Memory B cell (primary cell): ENCODE data around the gene TMPRSS6.

Source experiments
- ATAC-seq: fragments of 150-1000 bp; cut with Tn5 transposase; 2 replicates; pipeline ENCODE4 v1.10.0; 2021; ENCODE audit warnings: low read depth, mild to moderate bottlenecking, moderate library complexity
- DNase-seq, 2 donors: peaks; one replicate each; pipeline ENCODE4 v3.0.0; 2022; ENCODE audit warnings: low spot score in 2 of 2
- H3K27ac Mint-ChIP-seq: one replicate; pipeline ENCODE4 v1.8.0; 2022; ENCODE audit warnings: mild to moderate bottlenecking, moderate library complexity, mixed read lengths
- H3K27me3 Mint-ChIP-seq: one replicate; pipeline ENCODE4 v1.8.0; 2022; ENCODE audit warnings: mixed read lengths
- H3K36me3 Mint-ChIP-seq: one replicate; pipeline ENCODE4 v1.8.0; 2022; ENCODE audit warnings: mild to moderate bottlenecking, mixed read lengths
- H3K4me1 Mint-ChIP-seq: one replicate; pipeline ENCODE4 v1.8.0; 2022; ENCODE audit warnings: mixed read lengths
- H3K4me3 Mint-ChIP-seq: one replicate; pipeline ENCODE4 v1.8.0; 2022; ENCODE audit warnings: mild to moderate bottlenecking, moderate library complexity, mixed read lengths
- H3K9me3 Mint-ChIP-seq: one replicate; pipeline ENCODE4 v1.8.0; 2022; ENCODE audit warnings: mixed read lengths

The TMPRSS6 gene

DNA sequence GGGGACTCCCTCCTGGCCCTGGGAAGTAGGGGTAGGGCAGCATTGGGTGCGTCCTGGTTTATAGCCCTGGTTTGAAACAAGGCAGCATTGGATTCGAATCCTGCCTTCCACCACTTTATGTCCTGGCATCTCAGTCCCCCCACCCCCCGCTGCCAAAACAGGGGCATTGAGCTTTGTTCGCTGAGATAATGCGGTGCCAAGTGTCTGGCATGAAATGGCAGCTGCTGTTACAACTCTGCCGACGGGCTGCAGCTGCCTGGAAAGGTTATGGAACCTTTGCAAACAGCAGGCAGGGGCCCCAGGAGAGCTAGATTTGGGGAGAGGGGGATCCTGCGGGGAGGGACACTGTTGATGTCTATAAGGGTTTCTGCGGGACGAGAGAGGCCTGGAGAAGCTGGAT, 92.2 kb downstream of the TMPRSS6 start:
- H3K9me3 Mint-ChIP-seq, result no peaks in the 10 kb centered on the region
- no peak for ATAC-seq
- no peaks in the 10 kb centered on the region for H3K36me3 Mint-ChIP-seq
- no peak overlapping the region for H3K4me3 Mint-ChIP-seq
- no peak for DNase-seq
- H3K4me1 Mint-ChIP-seq, result peaks cover 7% of the 10 kb centered on the region
- H3K27ac Mint-ChIP-seq, result no peak overlapping the region
- peaks cover 1% of the 10 kb centered on the region for H3K27me3 Mint-ChIP-seq

DNA sequence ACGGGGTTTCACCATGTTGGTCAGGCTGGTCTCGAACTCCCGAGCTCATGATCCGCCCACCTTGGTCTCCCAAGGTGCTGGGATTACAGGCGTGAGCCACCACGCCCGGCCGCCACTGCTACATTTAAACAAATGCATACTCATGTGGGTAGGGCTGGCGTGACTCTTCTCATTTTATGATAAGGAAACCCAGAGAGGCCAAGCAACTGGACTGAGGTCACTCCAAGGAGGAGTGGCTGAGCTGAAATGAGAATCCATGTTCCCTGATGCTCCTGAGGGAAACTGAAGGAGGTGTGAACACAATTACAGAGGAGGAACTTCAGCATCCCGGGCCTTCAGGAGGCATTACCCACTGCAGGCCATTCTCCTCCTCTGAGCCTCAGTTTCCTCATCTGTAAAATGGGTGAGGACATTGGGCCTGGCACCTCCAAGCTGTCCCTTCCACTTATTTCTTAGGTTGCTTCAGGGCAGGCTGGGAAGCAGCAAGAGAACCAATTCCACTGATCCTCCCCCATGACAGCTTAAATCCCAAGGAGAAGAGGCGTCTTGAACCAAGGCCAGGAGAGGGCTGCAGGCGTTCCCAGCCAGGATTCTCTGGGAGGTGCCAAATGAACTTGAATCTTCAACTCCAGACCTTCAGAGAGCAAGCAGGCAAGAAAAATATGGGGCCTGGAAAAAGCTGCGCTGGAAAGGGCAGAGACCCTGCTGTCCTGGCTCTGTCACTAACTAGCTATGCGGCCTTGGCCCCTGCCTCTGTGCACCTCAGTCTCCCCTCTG, 93.2 kb downstream of the TMPRSS6 start:
- H3K4me1 Mint-ChIP-seq, result peaks cover 4% of the 10 kb centered on the region
- H3K27me3 Mint-ChIP-seq, result peaks cover 1% of the 10 kb centered on the region
- H3K27ac Mint-ChIP-seq, result no peak overlapping the region
- H3K4me3 Mint-ChIP-seq, result no peak overlapping the region
- no peaks in the 10 kb centered on the region for H3K9me3 Mint-ChIP-seq
- ATAC-seq (no peak), DNase-seq (no peak)
- H3K36me3 Mint-ChIP-seq, result no peaks in the 10 kb centered on the region

DNA sequence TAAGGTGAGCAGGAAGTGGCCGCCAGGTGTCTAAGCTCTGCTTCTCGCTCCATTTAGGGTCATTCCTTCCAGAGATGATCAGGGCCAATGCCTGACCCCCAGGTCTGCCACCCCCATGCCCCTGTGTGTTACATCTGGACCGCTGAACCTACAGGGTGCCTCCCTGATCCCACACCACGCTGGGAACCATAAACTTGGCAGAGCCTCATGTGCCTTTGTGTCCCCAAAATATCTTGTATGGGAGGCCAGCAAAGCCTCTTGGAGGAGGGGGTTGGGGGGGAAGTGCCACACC, 94.0 kb downstream of the TMPRSS6 start:
- Mint-ChIP-seq H3K27me3 (no peaks in the 10 kb centered on the region), H3K27ac (no peak overlapping the region), H3K9me3 (no peaks in the 10 kb centered on the region), H3K4me3 (no peak overlapping the region), H3K36me3 (no peaks in the 10 kb centered on the region), H3K4me1 (peaks cover 3% of the 10 kb centered on the region)
- no peak for ATAC-seq
- DNase-seq, result no peak
